Activated T-helper 17 cell treated with anti-CD3 and anti-CD28 coated beads, Interleukin-2, amount 50 U/mL, for 72 hours (primary cell): ENCODE results near the gene AFF3. TPM values are rescaled to one million over a fixed set of nuclear protein-coding genes. Genes with fewer than 3 reads are reported as not detected.
"Not testable (repeated sequence)": the region's sequence is repeated elsewhere in the genome, so short reads cannot be mapped to it uniquely, and the experiment has no call there.

Source experiments
- ATAC-seq: fragments of 150-1000 bp; cut with Tn5 transposase; replicated peaks from 2 replicates; pipeline ENCODE4 v1.10.0; 2021; ENCODE audit warnings: mild to moderate bottlenecking, moderate library complexity
- H3K27ac Mint-ChIP-seq: one replicate; pipeline ENCODE4 v1.8.0; 2022; ENCODE audit warnings: mixed read lengths
- H3K27me3 Mint-ChIP-seq: one replicate; pipeline ENCODE4 v1.8.0; 2022; ENCODE audit warnings: mixed read lengths
- H3K36me3 Mint-ChIP-seq: one replicate; pipeline ENCODE4 v1.8.0; 2022; ENCODE audit warnings: low read depth, mild to moderate bottlenecking, mixed read lengths
- H3K4me1 Mint-ChIP-seq: one replicate; pipeline ENCODE4 v1.8.0; 2022; ENCODE audit warnings: mixed read lengths
- H3K4me3 Mint-ChIP-seq: one replicate; pipeline ENCODE4 v1.8.0; 2022; ENCODE audit warnings: mild to moderate bottlenecking, mixed read lengths
- H3K9me3 Mint-ChIP-seq: one replicate; pipeline ENCODE4 v1.8.0; 2022; ENCODE audit warnings: mixed read lengths
- total RNA-seq, 2 donors: library from RNA; stranded (reverse); gene quantifications; one replicate each; pipeline ENCODE4 v1.2.3, GENCODE V29; 2022

AFF3 gene
- total RNA-seq, 2 donors from 2014 or later: 0.32 to 0.42 TPM

GRCh38 chr2:100082302-100082978 is 60.0 kb downstream of the AFF3 start:
- not testable (repeated sequence) for H3K36me3 Mint-ChIP-seq, H3K4me3 Mint-ChIP-seq, ATAC-seq, H3K9me3 Mint-ChIP-seq, H3K27me3 Mint-ChIP-seq, H3K4me1 Mint-ChIP-seq, H3K27ac Mint-ChIP-seq

- no peak for ATAC-seq
- H3K27ac Mint-ChIP-seq: no peak overlapping the region
- no peaks in the 10 kb centered on the region for H3K27me3 Mint-ChIP-seq
- no peaks in the 10 kb centered on the region for H3K4me1 Mint-ChIP-seq
- no peaks in the 10 kb centered on the region for H3K36me3 Mint-ChIP-seq
- H3K4me3 Mint-ChIP-seq: no peak overlapping the region
- H3K9me3 Mint-ChIP-seq: no peaks in the 10 kb centered on the region
These were observed 64.5 kb downstream of the AFF3 start for GRCh38 chr2:100077935-100078334.

GRCh38 chr2:100077456-100077855 is 64.9 kb downstream of the AFF3 start:
- H3K27ac Mint-ChIP-seq: no peak overlapping the region
- no peak overlapping the region for H3K4me3 Mint-ChIP-seq
- no peaks in the 10 kb centered on the region for H3K4me1 Mint-ChIP-seq
- H3K27me3 Mint-ChIP-seq: peaks cover 4% of the 10 kb centered on the region
- H3K36me3 Mint-ChIP-seq: no peaks in the 10 kb centered on the region
- no peak for ATAC-seq
- no peaks in the 10 kb centered on the region for H3K9me3 Mint-ChIP-seq

DNA sequence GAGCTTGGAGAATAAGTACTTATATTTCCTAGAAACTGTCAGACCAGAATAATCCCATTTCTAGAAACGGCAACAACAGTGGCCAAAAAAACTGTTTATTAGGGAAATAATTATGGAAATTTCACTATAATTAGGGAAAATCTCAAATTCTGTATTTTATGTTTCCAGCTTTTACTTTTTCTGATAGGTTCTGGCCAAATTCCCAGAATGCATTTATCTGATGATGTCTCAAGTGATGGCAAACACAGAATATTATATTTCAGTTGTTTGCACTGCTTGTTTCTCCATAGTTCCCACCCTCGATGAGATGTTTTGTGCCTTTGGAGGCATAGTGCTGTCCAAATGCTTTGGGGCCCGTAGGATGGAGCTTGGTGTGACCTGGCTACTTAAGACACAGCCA is 66.9 kb downstream of the AFF3 start:
- no peak for ATAC-seq
- Mint-ChIP-seq H3K4me3 (no peak overlapping the region), H3K4me1 (no peaks in the 10 kb centered on the region), H3K27ac (no peak overlapping the region), H3K27me3 (peaks cover 5% of the 10 kb centered on the region), H3K9me3 (no peaks in the 10 kb centered on the region), H3K36me3 (no peaks in the 10 kb centered on the region)

DNA sequence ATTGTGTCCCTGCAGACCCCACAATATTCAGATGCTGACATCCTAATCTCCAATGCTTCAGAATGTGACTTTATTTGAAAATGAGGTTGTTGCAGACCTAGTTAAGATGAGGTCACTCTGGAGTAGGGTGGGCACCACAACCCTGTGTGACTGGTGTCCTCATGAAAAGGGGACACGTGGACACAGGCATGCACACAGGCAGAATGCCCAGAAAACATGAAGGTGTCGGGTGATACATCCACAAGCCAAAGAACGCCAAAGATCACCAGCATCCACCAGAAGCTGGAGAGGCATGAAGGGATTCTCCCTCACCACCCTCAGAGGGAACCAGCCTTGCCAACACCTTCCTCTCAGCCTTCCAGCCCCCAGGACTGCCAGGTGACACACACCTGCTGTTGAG is 69.3 kb downstream of the AFF3 start:
- Mint-ChIP-seq H3K36me3 (no peaks in the 10 kb centered on the region), H3K27ac (peak overlapping the region; percentile 42)

DNA sequence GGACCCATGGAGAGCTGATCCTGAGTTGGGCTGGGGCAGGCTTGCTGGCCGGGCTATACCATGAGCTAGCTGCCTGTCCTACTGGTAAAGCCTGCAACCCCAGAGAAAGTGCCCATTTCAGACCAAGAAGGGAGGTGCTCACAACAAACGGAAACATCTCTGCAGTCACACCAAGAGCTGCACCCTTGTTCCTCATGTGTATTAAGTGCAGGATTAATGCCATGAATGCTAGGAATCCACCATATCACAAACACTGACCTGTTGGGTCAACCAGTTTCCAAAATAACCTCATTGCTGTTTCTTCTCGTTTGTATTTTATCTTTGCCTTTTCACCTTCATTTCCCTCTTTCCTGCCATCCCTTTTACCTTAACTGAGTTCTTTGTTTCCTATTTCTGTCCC is 69.9 kb downstream of the AFF3 start:
- Mint-ChIP-seq H3K4me3 (no peak overlapping the region), H3K27ac (peak overlapping the region; percentile 42), H3K36me3 (no peaks in the 10 kb centered on the region), H3K4me1 (no peaks in the 10 kb centered on the region), H3K27me3 (peaks cover 17% of the 10 kb centered on the region), H3K9me3 (no peaks in the 10 kb centered on the region)
- no peak for ATAC-seq

More for the DNA sequence above, 69.3 kb downstream of the AFF3 start:
- Mint-ChIP-seq H3K4me1 (no peaks in the 10 kb centered on the region), H3K4me3 (no peak overlapping the region), H3K27me3 (peaks cover 13% of the 10 kb centered on the region), H3K9me3 (no peaks in the 10 kb centered on the region)
- no peak for ATAC-seq

DNA sequence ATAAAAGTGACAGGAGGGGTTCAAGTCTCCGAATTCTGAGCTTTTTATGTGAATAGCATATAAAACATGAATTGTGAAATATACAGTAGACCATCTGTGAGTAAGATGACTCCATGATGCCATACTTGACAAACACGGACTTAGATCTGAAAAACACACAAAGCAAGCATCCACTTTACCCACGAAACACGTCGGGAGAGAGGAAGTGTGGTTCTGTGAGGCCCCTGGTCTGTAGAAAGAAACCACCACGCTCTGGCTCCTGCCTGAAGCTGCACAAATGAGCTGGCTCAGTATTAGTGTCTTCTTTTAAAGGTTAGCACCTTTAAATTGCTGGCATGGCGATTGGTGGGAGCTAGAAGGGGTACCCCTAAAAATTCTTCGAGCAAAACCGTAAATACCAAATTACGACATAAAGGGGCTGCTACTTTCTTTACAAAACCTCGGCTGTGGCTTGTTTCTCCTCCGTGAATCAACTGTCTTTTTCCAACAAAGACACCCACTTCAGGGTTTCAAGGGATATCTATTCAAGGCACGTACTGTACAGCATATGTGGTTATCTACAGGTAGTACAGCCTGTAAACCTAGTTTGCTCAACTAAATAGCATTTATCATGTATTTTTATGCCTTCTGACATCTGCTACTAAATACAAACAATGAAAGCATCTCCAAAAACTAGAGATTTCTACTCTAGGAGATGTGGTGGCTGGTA is 70.9 kb downstream of the AFF3 start:
- Mint-ChIP-seq H3K9me3 (no peaks in the 10 kb centered on the region), H3K4me3 (no peak overlapping the region), H3K4me1 (no peaks in the 10 kb centered on the region), H3K36me3 (no peaks in the 10 kb centered on the region), H3K27me3 (peaks cover 19% of the 10 kb centered on the region), H3K27ac (no peak overlapping the region)
- ATAC-seq: no peak

- Mint-ChIP-seq H3K4me1 (no peaks in the 10 kb centered on the region), H3K9me3 (no peaks in the 10 kb centered on the region), H3K27me3 (peaks cover 19% of the 10 kb centered on the region), H3K4me3 (no peak overlapping the region), H3K36me3 (no peaks in the 10 kb centered on the region), H3K27ac (no peak overlapping the region)
- no peak for ATAC-seq
These were observed 72.3 kb downstream of the AFF3 start for GRCh38 chr2:100070078-100070477.

DNA sequence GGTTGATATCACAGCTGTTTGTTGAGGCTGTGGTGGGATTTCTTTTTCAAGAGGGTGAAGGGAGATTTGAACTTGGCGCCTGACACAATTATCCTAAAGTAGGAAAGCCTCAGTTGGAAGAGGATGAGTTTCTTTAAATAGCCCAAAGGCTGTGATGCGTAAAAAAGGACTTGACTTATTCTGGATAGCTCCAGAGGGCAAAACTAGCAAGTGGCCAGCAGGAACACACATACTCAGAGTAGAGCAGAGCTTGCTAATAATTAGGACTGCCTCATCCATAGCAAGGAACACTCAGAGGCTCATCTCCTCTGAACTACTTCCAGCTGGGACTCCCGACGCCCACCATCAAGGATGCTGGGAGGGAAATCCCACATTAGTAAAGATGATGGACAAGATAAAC is 74.0 kb downstream of the AFF3 start:
- Mint-ChIP-seq H3K4me3 (no peak overlapping the region), H3K9me3 (no peaks in the 10 kb centered on the region), H3K27ac (no peak overlapping the region), H3K4me1 (peaks cover 10% of the 10 kb centered on the region), H3K27me3 (peaks cover 19% of the 10 kb centered on the region), H3K36me3 (no peaks in the 10 kb centered on the region)
- no peak for ATAC-seq

DNA sequence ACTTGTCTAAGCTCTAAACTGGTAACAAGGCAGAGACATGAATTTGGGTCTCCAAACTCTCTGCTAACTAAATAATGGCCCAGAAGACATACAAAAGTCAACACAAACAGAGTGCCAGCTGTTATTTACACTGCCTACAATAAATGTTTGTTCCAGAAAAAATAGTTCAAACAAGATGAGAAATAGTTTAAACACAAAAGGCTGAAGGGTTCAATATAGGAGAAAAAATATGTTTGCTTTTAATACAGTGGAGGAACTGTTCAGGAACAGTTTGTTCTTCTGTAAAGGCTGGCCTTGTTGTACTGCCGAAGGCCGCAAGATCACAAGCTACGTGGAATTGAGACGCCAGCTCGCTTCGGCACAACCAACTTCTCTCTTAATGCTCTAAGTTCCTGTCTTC is 74.6 kb downstream of the AFF3 start:
- ATAC-seq: no peak
- no peaks in the 10 kb centered on the region for H3K36me3 Mint-ChIP-seq
- H3K9me3 Mint-ChIP-seq: no peaks in the 10 kb centered on the region
- H3K4me3 Mint-ChIP-seq: no peak overlapping the region
- H3K27me3 Mint-ChIP-seq: peaks cover 17% of the 10 kb centered on the region
- peaks cover 12% of the 10 kb centered on the region for H3K4me1 Mint-ChIP-seq
- H3K27ac Mint-ChIP-seq: no peak overlapping the region

DNA sequence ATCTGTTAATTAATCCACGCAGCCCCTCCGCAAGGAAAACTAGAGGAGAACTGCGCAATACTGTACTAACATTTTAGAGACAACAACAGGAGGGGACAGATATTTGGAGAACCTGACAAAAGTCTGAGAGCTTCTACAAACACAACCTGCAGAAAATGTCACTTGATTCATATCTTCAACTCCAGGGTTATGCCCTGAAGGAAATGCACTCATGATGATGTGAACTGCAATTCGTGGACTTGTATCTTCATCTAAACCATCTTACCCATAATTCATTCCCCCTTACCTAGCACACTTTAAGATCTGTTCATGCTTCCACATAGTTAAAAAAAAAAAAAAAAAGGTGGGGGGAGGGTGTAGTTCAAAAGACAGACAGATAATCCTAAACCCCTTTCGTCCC is 75.5 kb downstream of the AFF3 start:
- no peak for ATAC-seq
- Mint-ChIP-seq H3K27ac (no peak overlapping the region), H3K4me3 (no peak overlapping the region)

GRCh38 chr2:100066246-100066645 is 76.1 kb downstream of the AFF3 start:
- Mint-ChIP-seq H3K27me3 (peaks cover 24% of the 10 kb centered on the region), H3K9me3 (peaks cover 4% of the 10 kb centered on the region), H3K36me3 (no peaks in the 10 kb centered on the region), H3K4me3 (no peak overlapping the region), H3K4me1 (peaks cover 15% of the 10 kb centered on the region), H3K27ac (no peak overlapping the region)
- no peak for ATAC-seq

More for the DNA sequence above, 75.5 kb downstream of the AFF3 start:
- H3K36me3 Mint-ChIP-seq: no peaks in the 10 kb centered on the region
- peaks cover 4% of the 10 kb centered on the region for H3K9me3 Mint-ChIP-seq
- peaks cover 21% of the 10 kb centered on the region for H3K27me3 Mint-ChIP-seq
- H3K4me1 Mint-ChIP-seq: peaks cover 12% of the 10 kb centered on the region

DNA sequence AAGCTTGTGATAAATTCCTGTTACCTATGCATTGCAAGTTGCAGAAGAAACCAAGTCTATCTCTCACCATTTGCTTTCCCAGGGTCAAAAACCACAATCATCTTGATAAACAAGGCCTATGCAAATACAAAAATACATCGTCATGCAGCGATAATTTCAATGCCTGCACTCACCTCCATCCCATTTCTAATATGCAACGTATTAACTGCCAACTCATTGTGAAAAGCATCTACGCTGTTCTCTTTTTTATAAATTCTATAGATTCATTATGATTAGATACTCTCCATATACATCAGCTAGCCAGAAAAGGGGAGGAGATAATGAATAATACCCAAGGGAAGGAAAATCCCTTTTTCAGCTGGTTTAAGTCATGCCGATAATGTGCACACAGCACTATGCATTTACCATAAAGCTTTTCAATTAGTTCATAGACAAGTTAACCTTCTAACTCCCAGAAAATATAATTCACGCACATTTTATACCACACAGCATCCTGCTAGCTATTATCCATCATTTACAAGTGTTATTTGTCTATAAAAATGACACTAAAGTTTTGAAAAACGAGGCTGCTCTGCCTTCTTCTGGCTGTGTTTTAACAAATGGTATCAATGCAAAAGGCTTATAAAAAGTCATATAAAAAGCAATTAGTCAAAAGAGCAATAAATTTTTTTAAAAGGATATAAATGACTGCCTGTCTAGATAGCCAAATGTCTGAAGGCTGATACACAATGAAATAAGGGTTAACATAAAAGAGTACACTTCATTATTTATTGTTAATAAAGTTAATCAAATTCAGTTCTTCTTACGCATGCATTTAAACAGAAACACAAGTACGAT is 77.6 kb downstream of the AFF3 start:
- Mint-ChIP-seq H3K4me3 (peak overlapping the region; percentile 20), H3K36me3 (no peaks in the 10 kb centered on the region), H3K27ac (peak overlapping the region; percentile 49), H3K9me3 (peaks cover 4% of the 10 kb centered on the region), H3K27me3 (peaks cover 21% of the 10 kb centered on the region), H3K4me1 (peaks cover 21% of the 10 kb centered on the region)
- peak; percentile 73 for ATAC-seq

GRCh38 chr2:100064165-100064564 is 78.2 kb downstream of the AFF3 start:
- peak overlapping the region; percentile 20 for H3K4me3 Mint-ChIP-seq
- peak; percentile 53 for ATAC-seq
- peaks cover 4% of the 10 kb centered on the region for H3K9me3 Mint-ChIP-seq
- H3K4me1 Mint-ChIP-seq: peaks cover 21% of the 10 kb centered on the region
- H3K27me3 Mint-ChIP-seq: peaks cover 17% of the 10 kb centered on the region
- no peaks in the 10 kb centered on the region for H3K36me3 Mint-ChIP-seq
- H3K27ac Mint-ChIP-seq: peak overlapping the region; percentile 49
